CD4-positive, alpha-beta T cell treated with Interleukin-17A for 1 hour (primary cell): ENCODE data around the gene RPS27.

Source experiments
- DNase-seq: peaks from one replicate; pipeline ENCODE4 v3.0.0-alpha.2; 2020

Gene RPS27

DNA sequence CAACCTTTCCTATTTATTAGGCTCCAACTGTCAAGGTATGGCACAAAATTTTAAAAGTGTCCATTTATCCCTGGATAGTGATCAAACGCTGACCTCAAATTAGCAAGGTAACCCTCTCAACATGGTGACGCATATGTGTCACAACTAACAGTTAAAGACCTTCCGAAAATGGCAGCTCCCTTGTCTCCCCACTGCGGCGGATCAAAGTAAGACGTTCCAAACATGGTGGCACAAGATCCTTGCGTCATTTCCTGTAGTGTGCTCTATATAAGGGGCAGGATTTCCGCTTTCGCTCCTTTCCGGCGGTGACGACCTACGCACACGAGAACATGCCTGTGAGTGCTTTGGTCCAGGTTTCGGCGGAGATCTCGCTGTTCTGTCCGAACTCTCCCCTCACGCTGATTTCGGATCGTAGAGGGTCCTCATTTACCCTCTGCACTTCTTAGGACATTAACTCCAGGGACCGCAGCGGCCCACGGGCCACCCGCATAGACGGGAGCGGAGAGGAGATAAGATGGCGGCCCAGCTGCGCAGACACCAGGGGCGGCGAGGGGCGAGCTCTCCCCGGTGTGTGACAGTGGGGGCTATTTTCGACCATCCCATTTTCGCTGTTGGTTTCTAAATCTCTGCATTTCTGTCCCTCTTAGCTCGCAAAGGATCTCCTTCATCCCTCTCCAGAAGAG lies at the start of gene RPS27:
RPS27 (plus strand) TSS at position 295 of the 683 bp plus-strand sequence; CDS start at position 330, 35 bp downstream.
- DNase-seq = peak; percentile 97

DNA sequence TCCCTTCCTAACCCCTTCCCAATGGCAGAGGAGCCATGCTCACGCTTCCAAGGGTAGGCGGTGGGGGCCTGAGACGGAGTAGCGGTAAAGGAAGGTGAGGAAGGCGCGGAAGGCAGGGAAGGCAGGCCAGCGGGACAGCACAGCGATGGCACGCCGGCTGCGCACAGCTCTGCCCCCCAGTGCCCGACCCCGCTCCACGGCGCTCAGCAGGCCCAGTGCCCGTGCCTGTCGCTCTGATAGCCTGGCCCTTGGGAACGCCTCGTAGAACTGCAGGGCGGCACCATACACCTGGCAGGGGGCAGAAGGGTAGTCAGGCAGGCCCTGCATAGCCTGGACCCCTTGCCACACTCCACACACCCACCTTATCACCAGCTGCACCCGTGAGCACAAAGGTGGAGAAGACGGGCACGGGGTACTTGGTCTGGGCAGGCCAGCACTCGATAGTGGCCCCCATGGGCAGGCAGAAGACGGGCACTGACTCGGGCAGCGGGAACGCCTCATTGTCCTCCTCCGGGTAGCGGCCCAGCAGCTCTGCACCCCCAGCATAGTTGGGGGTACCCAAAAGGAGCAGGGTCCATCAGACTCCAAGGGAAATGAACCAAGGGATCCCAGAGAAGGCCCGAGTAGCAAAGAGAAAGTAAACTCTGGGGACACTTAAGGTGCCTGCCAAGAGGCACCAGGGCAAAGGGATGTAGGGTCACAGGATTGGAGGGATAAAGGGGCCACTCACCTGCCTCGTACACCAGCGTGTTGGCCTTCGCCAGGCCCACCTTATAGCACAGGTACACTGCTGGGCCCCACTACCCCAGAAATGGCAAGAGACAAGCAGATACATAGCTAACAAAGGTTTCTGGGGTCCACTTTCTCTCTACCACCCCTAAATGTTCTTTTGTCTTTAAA lies 48.5 kb upstream of the RPS27 start:
- no peak for DNase-seq

DNA sequence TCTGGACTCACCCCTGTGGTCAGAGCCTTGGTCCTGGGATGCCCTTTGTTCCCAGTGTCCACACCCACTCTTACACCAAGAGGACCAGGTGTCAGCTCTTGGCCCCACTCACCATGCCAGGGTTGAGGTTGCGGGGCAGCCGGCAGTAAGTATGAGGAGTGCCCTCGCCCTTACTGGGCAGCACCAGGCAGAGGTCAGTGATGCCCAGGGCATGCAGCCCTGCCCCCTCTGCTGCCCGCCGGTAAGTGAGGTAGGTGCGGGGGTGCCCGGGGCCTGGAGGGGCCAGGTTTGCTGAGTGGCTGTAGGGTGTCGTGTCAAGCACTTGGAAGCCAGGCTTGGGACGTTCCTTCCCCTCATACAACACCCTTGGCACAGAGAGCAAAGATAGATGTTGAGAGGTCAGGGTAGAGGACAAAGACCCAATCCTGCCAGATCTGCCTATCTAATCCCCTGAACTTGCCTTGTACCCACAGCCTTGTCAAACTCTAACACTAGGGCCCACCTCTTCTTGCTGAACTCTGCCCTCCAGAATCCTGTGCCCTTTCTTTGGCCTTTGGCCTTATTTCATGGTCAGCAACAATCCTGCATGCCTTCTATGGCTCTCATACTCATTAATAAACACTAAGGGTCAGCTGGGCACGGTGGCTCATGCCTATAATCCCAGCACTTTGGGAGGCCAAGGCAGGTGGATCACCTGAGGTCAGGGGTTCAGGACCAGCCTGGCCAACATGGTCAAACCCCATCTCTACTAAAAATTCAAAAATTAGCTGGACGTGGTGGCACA lies 47.6 kb upstream of the RPS27 start:
- DNase-seq = no peak

DNA sequence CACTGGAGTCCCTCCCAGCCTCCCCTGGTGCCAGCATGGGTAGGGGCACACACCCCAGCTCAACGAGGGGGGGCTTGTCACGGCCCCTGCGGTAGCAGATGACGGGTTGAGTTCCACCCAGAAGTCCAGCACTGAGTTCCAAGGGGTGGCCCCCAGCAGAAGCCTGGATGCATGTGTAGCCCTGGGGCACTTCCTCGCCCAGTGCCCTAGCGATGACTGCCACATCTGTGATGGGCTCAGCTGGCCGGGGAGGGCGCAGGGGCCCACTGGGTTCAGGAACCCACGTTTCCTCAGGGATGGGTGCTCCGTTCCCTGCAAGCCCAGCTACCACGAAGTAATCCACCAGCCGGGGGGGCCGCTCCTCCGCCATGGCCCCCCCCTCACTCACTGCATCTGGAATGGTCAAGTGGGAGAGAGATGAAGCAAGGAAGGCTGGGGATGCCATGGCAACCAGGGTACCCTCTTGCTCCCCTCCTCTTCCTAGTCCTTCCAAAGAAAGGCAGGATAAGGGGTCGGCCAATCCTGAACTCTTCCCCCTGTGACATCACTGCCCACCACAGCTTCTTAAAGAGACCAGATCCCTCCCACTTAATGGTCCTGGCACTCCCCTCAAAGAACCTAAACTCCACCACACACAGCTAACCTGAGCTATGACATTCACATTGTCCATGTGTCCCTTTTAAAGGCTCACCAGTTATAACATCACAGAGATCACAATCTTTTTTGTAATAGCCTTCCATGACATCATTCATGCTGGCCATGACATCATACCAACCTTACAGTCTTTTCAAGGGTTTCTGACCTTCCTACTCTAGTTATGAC lies 46.3 kb upstream of the RPS27 start:
- peak; percentile 57 for DNase-seq

DNA sequence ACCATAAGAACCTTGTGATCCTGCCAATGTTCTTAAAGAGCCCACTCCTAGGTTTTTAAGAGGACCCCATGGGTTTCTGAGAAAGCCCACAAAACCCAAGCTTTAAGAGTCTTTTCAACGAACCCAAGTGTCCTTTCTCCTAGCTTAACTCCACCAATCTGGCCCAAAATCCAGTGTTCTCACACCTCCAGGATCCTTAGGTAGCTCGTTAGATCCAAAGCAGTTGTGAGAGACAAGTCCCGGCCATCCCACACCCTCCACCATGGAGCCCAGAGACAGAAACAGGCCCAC lies 45.8 kb upstream of the RPS27 start:
- no peak for DNase-seq

DNA sequence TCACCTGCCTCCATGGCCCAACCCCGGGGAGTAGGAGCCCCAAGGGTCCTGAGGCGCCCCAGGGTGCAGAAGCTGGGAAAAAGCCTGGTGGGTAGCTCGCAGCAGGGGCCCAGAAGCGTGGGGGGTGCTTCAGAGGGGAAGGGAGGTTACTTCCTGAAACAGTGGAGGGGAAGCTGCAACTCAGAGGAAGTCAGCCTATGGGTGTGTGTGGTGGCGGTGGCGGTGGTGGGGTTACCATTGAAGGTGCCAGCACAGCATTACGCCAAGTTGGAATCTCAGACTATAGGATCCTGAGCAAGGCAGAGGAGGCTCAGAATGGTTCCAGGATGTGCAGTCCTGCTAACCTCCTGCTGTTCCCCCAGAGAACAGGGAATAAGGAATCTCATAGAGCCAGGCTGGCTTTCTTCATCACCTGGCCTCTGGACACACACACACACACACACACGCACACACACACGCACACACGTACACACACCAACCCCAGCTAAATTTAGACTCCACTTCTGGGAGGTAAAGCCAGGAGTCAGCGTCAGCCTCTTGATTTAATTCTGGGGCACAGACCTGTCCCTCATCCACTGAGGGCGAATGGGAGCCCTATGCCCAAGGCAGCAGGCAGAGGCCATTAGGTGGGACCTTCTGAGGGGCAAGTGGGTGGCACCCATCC lies 45.3 kb upstream of the RPS27 start:
- peak; percentile 88 for DNase-seq

DNA sequence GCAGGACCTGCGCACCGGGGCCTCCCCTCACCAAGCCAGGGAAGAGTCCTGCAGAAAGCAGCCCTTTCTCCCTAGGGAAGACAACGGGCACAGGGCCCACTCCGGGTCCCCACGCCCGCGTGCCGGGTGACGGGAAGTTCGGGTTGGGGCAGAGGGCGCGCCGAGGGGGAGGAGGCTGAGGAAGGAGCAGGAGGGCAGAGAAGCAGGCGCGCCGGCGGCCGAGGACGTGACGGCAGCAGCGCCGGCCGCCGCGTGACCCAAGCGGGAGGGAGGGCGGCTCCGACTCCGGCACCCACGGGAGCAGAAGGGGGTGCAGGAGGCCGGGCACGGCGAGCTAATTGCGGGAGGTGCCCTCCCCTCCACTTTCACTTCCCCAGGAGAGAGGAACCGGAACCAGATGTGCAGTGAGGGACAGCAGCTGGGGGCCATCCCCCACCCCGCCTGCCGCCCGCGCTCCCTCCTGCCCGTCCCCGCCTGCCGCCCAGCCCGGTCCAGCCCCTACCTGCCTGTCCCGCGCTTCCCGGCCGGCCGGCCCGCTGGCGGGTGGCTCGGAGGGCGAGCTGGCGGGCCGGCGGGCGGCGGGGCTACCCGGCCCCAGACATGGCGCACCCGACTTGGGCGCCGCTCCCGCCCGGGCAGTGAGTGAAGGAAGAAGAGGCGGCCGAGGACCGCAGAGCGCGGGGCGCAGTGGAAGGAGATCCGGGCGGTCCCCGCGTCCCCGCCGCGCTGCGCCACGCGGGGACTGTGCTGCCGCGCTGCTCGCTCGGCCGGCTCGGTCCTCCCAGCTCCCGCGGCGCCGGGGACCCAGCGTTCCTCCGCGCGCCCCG lies 44.6 kb upstream of the RPS27 start:
- peak; percentile 85 for DNase-seq

DNA sequence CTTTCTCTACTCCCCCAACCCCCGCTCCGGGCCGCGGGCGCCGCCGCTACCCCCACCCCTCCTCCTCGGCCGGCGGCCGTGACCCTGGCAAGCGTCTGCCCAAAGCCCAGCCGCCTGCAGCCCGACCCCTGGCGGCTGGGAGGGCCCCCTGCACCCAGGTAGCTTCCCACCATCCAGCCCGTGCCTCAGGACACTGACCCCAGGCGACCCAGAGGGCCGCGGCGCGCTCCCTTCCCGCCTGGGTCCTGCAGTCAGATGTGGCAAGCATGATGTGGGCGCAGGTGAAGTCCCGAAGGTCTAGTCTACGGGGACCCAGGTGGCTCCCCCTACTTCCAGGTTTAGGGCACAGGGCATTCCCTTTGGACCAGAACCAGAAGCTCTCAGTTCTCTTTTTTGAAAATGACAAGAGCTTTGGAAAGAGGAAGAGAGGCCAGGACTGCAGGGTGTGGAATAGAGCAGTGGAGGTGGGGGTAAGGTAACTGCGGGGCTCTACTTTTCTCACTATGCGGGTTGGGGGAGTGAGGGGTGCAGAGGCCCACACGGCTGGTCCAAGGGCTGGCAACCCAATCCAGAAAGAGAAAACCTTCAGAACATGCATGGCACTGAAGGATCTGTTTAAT lies 43.8 kb upstream of the RPS27 start, which contains the start of gene DENND4B:
DENND4B (minus strand) TSS at position 97 of the 620 bp plus-strand sequence. CDS start 2,344 bp downstream, outside the sequence.
- DNase-seq = peak; percentile 78

DNA sequence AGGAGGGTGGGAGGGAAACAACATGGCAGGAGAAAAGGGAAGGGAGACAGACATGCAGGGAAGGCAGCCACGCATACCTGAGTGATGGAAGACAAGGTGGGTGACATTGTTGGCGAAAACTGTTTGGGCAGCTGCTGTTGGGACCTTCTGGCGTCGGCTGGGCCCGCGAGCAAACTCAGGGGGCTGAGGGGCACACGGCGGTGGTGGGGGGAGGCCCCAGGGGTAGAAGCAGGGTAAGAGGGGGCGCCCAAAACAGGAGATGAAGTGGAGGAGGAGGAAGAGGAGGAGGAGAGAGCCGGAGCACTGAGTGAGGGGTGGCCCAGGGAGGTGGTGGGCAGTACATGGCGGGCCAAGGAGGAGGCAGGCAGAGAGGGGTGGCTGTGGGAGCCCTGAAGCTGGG lies 39.4 kb upstream of the RPS27 start:
- no peak for DNase-seq

DNA sequence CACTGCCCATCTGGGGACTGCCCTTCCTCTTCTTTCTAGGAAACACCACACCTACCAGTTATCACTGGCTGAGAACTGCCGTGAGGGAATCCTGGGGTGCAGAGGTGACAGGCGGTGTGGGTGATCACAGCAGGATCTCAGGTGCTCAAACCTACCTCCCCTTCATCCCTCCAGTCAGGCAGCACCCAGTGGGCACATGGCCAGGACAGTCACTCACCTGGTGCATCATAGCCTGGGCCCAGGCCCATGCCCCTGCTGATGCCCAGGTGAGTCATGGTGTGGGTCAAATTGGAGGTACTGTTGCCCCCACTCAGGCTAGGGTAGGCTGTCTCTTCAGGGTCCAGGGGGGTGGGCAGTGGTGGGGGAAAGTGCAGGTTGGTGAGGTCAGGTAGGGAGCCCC lies 38.8 kb upstream of the RPS27 start:
- no peak for DNase-seq

DNA sequence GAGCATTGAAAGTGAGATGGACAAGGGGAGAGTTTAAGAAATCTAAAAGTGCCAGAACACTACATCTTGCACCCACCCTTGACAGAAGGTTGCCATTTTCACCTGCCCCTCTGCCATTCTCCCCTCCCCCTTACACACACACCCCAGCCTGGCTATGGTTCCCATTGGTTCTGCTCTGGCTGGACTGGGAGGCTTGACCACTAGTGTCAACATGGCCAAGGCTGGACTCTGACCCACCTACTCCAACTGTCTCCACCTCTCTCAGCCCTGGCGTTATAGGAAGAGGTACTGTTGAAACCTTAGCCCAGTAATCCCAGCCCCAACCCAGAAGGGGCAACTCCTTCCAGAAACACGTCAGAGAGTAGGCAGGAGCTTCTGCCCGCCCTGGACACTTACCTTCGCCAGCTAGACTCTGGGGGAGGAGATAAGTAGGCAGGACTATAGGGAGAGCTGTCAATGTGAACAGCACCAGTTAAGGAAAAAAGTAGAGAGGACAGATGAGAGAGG lies 36.6 kb upstream of the RPS27 start:
- DNase-seq = no peak

DNA sequence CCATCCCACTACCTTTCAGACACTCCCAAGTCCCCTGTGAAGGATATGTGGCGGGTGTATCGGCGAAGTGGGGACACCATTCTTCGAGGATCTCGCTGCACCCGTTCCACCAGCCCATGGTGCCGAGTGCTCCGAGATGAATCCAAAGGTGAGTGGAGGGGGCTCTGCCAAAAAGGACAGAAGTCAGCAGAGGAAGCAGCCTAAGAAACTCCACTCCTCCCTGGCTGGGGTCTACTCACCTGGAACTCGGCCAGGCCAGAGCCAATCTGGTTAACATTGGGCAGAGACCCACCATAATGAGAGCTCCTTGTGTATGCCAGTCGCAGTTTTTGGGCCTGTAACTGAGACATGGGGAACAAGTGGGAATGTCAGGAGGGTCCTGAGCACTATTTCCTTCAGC lies 35.7 kb upstream of the RPS27 start:
- DNase-seq = no peak

DNA sequence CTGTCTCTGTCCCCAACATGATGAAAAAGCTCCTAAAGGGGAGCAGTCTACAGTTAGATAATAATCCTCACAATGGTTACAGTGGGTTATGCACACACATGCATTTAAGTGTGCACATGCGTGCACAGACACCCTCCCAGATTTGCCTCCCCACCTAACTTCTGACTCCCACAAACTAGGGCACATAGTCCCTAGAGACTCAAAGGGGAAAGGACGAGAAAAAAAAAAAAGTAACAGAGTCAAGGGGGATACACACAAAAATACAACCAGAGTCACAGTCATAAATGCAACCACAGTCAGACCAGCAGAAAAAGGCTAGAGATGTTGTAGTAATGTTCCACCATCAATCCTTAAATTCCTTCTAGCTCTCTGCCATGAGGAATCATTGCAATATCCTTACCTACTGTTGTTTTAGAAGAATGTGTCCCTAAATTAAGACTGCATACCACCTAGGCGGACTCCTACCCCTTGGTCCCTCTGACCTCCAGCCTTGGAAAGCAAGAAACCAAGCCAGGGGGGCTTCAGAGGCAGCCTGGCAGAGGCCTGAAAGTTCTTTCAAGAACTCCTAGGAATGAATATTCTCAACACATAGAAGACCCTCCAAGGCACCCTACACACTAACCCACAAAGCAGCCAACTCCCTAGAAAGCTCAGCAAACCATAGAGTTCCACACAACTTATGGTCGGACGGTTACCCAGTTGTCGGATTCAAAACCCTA lies 33.4 kb upstream of the RPS27 start:
- no peak for DNase-seq

DNA sequence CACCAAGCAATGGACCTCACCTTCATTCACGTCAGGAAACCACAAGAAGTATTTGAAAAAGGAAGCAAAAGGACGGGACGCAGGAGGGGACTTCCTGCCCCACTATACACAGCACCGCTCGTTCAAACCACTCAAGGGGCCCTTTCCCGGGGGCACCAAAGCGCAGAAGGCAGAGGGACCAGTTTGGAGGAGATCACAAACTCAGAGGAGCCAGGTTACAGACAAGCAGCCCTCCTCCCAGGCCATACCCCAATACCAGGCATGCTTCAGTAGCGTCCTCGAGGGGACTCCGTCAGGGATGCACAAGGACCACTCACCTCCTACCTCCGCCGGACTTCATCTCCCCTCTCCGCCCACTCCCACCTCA lies 32.8 kb upstream of the RPS27 start:
- peak; percentile 69 for DNase-seq

DNA sequence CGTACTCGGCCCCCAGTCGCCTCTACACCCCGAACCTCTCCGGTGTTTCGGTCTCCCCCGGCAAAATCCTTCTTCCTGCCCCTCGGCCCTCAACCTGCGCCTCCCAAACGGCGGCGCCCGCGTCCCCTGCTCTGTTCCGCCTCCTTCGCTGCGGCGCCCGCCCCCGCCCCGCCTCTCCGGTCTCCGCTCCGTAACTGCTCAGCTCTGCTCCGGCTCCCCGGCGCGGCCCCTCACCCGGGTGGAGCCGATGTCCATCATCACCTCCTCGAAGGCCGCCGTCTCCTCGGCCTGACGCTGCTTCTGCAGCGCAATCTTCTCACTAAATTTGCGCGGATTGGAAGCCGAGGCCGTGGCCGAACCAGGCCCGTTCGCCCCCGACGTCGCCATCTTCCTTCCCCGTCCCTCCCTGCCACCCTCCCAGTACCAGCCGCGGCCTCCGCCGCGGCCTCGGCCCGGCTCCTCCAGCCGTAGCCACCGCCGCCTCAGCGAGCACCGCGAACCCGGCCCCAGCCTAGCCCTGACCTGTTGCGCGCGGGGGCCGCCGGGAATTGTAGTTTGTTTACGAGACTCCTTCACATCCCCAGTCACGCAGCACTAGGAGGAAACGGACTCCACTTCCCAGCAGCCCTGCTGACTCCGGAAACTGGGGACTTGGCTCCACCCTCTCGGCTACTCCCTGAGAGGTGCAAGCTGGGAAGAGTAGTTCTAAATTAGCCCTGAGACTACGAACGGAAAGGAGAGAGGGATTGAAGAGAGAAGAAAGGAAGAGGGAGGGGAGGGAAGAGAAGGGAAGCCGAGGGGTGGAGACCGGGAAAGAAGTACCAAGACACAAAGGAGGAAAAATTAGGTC lies 32.2 kb upstream of the RPS27 start, which contains the start of gene CRTC2:
CRTC2 (minus strand) TSS at position 502 of the 850 bp plus-strand sequence; CDS start at position 387, 115 bp downstream.
- peak; percentile 98 for DNase-seq

DNA sequence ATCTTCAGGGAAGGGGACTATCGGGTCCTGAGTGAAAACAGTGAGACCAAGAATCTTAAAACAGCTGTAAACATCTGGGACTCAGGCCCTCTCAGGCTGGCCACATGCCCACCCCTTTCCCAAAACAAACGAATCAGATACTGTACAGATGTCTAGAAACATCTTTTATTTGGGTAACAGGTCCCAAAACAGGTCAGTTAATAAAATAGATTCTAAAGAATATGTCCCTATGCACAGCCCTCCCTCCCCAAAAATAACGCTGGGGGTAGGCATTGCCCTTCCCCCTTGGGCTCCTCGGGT lies 31.7 kb upstream of the RPS27 start:
- DNase-seq = no peak

DNA sequence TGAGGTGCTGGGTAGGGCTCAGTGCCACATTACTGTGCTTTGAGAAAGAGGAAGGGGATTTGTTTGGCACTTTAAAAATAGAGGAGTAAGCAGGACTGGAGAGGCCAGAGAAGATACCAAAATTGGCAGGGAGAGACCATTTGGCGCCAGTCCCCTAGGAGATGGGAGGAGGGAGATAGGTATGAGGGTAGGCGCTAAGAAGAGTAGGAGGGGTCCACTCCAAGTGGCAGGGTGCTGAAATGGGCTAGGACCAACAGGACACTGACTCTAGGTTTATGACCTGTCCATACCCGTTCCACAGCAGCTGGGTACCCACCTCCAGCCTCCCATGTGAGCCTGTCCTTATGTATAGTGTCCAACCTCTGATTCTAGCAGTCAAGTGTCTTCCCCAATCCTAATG lies 31.1 kb upstream of the RPS27 start:
- DNase-seq = no peak

DNA sequence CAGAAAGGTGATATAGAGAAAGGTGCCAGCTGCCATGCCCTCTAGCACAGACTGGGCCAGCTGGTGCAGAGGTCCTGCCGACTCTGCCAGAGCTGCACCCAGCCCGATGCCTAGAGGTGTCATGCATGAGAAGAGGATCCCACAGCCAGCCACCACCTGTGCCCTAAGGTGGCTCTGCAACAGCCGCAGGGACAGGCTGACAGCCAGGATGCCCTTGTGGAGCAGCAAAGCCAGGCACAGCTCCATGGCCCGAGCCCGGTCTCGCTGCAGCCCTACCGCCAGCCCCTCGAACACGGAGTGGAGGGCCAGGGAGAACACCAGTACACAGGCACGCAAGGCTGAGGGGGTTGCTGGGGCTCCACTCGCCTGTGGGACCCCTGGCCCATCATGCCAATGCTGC lies 30.4 kb upstream of the RPS27 start:
- no peak for DNase-seq

DNA sequence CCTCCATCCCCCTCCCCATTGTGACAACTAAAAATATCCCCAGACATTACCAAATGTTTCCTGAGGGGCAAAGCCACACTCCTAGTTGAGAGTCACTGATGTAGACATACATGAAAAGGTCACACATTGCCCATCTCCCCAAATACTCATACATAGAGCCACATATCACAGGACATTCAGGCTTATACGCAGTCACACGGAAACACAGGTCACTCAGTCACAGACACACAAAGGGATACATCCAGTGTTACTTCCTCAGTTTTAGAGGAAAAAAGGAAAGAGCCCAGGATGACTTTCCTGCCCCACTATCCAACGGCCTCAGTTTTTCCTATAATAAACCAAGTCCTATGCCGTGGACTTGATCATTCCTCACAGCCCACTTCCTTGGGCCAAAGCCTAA lies 29.1 kb upstream of the RPS27 start:
- no peak for DNase-seq
